Activated CD4-positive, alpha-beta T cell treated with anti-CD3 and anti-CD28 coated beads, Interleukin-2, amount 10 ng/mL, durations not matched to agents 24 days and 14 days (primary cell): ENCODE data around the gene B3GALT6. TPM values are rescaled to one million over a fixed set of nuclear protein-coding genes. Genes with fewer than 3 reads are reported as not detected.
"Not testable (repeated sequence)": the region's sequence is repeated elsewhere in the genome, so short reads cannot be mapped to it uniquely, and the experiment has no call there.

ENCODE experiments used
- DNase-seq: peaks from one replicate; pipeline ENCODE4 v3.0.0; 2022
- H3K27ac Mint-ChIP-seq: one replicate; pipeline ENCODE4 v1.8.0; 2022; ENCODE audit warnings: mild to moderate bottlenecking, mixed read lengths
- H3K27me3 Mint-ChIP-seq: one replicate; pipeline ENCODE4 v1.8.0; 2022; ENCODE audit warnings: mixed read lengths
- H3K36me3 Mint-ChIP-seq: one replicate; pipeline ENCODE4 v1.8.0; 2022; ENCODE audit warnings: low read depth, mild to moderate bottlenecking, mixed read lengths
- H3K4me1 Mint-ChIP-seq: one replicate; pipeline ENCODE4 v1.8.0; 2021; ENCODE audit warnings: mixed read lengths
- H3K4me3 Mint-ChIP-seq: one replicate; pipeline ENCODE4 v1.8.0; 2022; ENCODE audit warnings: mild to moderate bottlenecking, moderate library complexity, mixed read lengths
- H3K9me3 Mint-ChIP-seq: one replicate; pipeline ENCODE4 v1.8.0; 2021; ENCODE audit warnings: mixed read lengths
- intact Hi-C: fragments of 100-400 bp; cut with micrococcal nuclease; formaldehyde crosslinking; loops from one replicate; pipeline ENCODE4 v1.15.1; 2023
- total RNA-seq: library from RNA; stranded (reverse); gene quantifications from 2 replicates; pipeline ENCODE4 v1.2.3, GENCODE V29; 2022

Gene B3GALT6
- total RNA-seq, 1 donor from 2014 or later: 42.5 TPM

DNA sequence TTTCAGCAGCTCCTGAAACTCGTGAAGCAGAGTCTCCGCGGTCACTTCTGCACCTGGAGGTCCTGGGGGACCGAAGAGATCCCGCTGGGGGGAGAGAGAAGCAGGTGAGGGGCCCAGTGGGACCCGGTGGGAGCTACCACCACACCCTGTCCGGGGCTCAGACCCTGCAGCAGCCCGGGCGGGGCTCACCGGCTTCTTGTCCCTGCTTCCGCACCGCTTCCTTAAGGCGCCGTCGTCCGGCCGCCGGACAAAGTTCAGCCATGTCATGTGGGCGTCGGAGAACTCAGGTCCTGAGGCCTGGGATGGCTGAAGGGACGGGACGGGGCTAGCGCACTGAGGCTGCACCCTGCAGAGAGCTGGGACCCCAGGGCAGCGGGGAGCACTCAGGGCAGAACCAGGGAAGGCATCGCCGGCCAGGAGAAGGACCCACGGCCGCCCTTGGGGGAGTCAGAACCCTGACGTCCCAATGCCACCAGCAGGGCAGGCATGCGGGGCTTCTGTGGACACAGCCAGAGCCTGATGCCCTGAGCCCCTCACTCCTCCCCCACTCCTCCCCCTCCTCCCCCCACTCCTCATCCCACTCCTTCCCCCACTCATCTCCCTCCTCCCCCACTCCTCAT, 12.3 kb downstream of the B3GALT6 start:
- H3K4me3 Mint-ChIP-seq: no peak overlapping the region

DNA sequence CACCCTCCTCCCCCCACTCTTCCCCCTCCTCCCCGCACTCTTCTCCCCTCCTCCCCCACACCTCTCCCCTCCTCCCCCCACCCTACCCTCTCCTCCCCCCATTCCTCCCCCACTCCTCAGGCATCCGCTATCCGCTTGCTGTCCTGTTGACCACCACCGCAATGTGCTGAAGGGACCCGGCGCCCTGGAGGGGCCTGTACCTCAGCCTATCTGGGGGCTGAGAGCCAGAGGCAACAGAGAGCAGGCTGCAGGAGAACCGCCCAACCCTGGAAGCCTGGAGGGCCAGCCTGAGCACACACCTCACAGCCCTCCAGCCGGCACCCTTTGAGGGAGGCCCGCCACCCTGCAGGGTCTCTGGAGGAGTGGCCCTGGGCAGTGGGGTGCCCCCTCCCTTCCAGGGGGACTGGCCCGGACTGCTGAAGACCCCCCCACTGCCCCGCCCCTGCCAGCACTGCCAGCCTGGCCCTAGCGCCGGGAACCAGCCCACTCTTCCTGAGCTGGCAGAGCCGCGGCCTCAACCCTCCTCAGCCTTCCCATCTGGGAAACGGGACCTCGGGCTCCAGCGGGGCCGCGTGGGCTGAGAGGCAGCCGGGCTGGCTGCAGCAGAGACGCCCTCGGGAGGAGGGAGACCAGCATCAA, 13.3 kb downstream of the B3GALT6 start:
- H3K4me1 Mint-ChIP-seq: peaks cover 1% of the 10 kb centered on the region
- intact Hi-C loops: no loop called here
- DNase-seq: no peak
- H3K4me3 Mint-ChIP-seq: no peak overlapping the region
- no peaks in the 10 kb centered on the region for H3K9me3 Mint-ChIP-seq
- H3K27ac Mint-ChIP-seq: no peak overlapping the region
- no peaks in the 10 kb centered on the region for H3K36me3 Mint-ChIP-seq
- H3K27me3 Mint-ChIP-seq: no peaks in the 10 kb centered on the region

More for the DNA sequence above, 12.3 kb downstream of the B3GALT6 start:
- no peaks in the 10 kb centered on the region for H3K27me3 Mint-ChIP-seq
- DNase-seq: no peak
- H3K36me3 Mint-ChIP-seq: no peaks in the 10 kb centered on the region
- no peaks in the 10 kb centered on the region for H3K9me3 Mint-ChIP-seq
- intact Hi-C loops: no loop called here
- H3K4me1 Mint-ChIP-seq: no peaks in the 10 kb centered on the region
- no peak overlapping the region for H3K27ac Mint-ChIP-seq

- Mint-ChIP-seq H3K36me3 (peaks cover 2% of the 10 kb centered on the region), H3K4me3 (no peak overlapping the region), H3K27me3 (no peaks in the 10 kb centered on the region), H3K9me3 (no peaks in the 10 kb centered on the region), H3K27ac (no peak overlapping the region), H3K4me1 (peaks cover 3% of the 10 kb centered on the region)
- intact Hi-C loops: no loop called here
- no peak for DNase-seq
These were observed 14.0 kb downstream of the B3GALT6 start for GRCh38 chr1:1245817-1246576.

DNA sequence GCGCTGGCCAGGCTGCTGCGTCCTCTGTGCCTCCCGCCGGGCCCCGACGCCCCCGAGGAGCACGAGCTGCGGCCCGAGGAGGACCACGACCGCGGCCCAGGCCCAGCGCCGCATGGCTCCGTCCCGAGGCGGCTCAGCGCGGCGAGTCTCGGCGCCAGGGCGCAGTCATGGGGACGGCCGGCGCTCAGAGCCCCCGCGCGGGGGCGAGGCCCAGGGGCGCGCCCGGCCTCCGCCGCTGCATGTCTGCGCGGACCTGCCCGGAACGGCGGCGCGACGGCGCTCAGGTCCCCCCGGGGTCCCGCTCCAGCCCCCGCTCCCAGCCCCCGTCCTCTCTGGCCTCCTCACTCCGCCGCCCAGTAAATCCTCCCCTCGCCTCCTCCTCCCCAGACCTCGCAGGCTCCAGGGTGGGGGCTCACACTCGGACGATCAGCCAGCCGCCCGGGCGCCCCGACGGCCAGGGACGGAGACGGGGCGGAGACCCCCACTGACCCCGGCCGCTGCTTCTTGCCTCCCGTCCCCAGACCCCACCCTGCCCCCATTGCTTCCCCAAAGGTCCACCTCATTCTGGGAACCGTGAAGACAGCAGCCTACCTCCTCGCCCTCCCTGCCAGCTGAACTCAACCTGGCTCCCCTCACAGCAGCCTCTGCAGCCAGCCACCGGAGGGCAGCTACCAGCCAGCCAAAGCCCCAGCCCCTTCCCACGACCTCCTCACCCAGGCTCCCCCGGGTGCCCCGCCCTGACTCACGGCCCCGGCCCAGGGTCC, 14.7 kb downstream of the B3GALT6 start, which contains the start of gene C1QTNF12:
Gene C1QTNF12 (minus strand): TSS at position 146 of the 764 bp plus-strand sequence. CDS start 32 bp downstream, at position 114.
- H3K4me1 Mint-ChIP-seq: peaks cover 5% of the 10 kb centered on the region
- intact Hi-C loops: no loop called here
- H3K27ac Mint-ChIP-seq: no peak within 1 kb of the TSS
- H3K36me3 Mint-ChIP-seq: peaks cover 3% of the 10 kb centered on the region
- no peak within 1 kb of the TSS for H3K4me3 Mint-ChIP-seq
- no peak for DNase-seq
- H3K9me3 Mint-ChIP-seq: no peaks in the 10 kb centered on the region
- H3K27me3 Mint-ChIP-seq: no peaks in the 10 kb centered on the region

DNA sequence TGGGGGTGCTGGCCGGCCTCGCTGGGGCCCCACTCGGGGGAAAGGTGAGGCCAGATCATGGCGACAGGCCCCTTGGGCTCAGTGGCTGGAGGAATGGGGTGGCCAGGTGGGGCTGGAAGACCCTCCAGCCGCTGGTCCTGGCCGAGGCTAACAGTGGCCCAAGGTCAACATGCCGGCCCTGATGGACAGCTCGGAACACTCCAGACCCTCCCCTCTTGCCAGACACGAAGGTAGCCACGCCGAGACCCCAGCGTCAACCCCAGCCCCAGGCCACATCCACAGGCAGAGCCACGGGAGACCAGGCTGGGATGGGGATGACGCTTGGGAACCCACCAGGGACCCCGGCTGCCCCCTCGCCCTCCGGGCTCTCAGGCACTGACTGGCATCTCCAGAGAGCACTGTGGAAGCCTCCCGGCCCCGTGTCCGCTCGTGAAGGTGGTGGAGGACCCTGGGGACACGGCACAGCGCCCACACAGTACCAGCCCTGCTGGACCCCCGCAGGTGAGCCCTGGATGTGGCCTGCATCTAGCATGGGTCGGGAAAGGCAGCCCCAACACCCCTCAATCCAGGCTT, 15.4 kb downstream of the B3GALT6 start:
- Mint-ChIP-seq H3K27ac (no peak overlapping the region), H3K4me1 (peaks cover 5% of the 10 kb centered on the region), H3K4me3 (no peak overlapping the region)

GRCh38 chr1:1248009-1248913, 16.2 kb downstream of the B3GALT6 start:
- peaks cover 12% of the 10 kb centered on the region for H3K36me3 Mint-ChIP-seq
- not testable (repeated sequence) for H3K9me3 Mint-ChIP-seq

More for the DNA sequence above, 15.4 kb downstream of the B3GALT6 start:
- H3K9me3 Mint-ChIP-seq: no peaks in the 10 kb centered on the region
- DNase-seq: no peak
- intact Hi-C loops: no loop called here
- no peaks in the 10 kb centered on the region for H3K27me3 Mint-ChIP-seq
- peaks cover 5% of the 10 kb centered on the region for H3K36me3 Mint-ChIP-seq

GRCh38 chr1:1250786-1251284, 18.8 kb downstream of the B3GALT6 start:
- Mint-ChIP-seq H3K36me3 (peaks cover 23% of the 10 kb centered on the region), H3K4me3 (peak overlapping the region; percentile 61), H3K4me1 (peaks cover 5% of the 10 kb centered on the region), H3K9me3 (no peaks in the 10 kb centered on the region), H3K27ac (peak overlapping the region; percentile 96), H3K27me3 (no peaks in the 10 kb centered on the region)
- intact Hi-C loops: loop anchor here (2.0 to 5.0 kb wide), 2 partner anchors 44 to 128 kb away; partner anchors contain the start of gene TNFRSF18
- DNase-seq: peak; percentile 90

More at GRCh38 chr1:1248009-1248913, 16.2 kb downstream of the B3GALT6 start:
- H3K27ac Mint-ChIP-seq, DNase-seq, H3K27me3 Mint-ChIP-seq, H3K4me3 Mint-ChIP-seq, intact Hi-C loops, H3K4me1 Mint-ChIP-seq: not testable (repeated sequence)

DNA sequence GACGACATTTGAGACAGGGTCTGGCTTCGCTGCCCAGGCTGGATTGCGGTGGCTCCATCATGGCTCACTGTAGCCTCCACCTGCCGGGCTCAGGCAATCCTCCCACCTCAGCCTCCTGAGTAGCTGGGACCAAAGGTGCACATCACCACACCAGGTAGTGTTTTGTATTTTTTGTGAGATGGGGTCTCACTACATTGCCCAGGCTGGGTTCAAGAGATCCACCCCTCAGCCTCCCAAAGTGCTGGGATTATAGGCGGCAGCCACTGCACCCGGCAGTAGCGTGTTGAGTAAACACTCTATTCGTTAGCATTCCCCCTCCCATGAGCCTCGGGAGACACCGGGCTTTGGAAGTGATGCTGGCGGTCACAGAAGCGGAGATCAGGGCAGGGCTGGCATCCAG, 21.3 kb downstream of the B3GALT6 start:
- intact Hi-C loops: loop anchor here (5.0 kb wide), 1 partner anchor 46 kb away; the partner anchor contains the start of gene TNFRSF18
- DNase-seq: no peak
- Mint-ChIP-seq H3K36me3 (peaks cover 39% of the 10 kb centered on the region), H3K27me3 (no peaks in the 10 kb centered on the region), H3K9me3 (no peaks in the 10 kb centered on the region), H3K4me1 (peaks cover 5% of the 10 kb centered on the region), H3K27ac (no peak overlapping the region), H3K4me3 (no peak overlapping the region)

GRCh38 chr1:1253972-1254666, 22.1 kb downstream of the B3GALT6 start:
- no peaks in the 10 kb centered on the region for H3K9me3 Mint-ChIP-seq
- no peak overlapping the region for H3K27ac Mint-ChIP-seq
- H3K4me3 Mint-ChIP-seq: no peak overlapping the region
- no peak for DNase-seq
- peaks cover 5% of the 10 kb centered on the region for H3K4me1 Mint-ChIP-seq
- H3K27me3 Mint-ChIP-seq: no peaks in the 10 kb centered on the region
- H3K36me3 Mint-ChIP-seq: peaks cover 42% of the 10 kb centered on the region
- intact Hi-C loops: loop anchor here (5.0 kb wide), 1 partner anchor 47 kb away; the partner anchor contains the start of gene TNFRSF18

- Mint-ChIP-seq H3K4me1 (peaks cover 5% of the 10 kb centered on the region), H3K9me3 (no peaks in the 10 kb centered on the region), H3K4me3 (no peak overlapping the region), H3K27me3 (no peaks in the 10 kb centered on the region), H3K36me3 (peaks cover 46% of the 10 kb centered on the region), H3K27ac (no peak overlapping the region)
- DNase-seq: no peak
- intact Hi-C loops: loop anchor here (5.0 kb wide), 1 partner anchor 47 kb away; the partner anchor contains the start of gene TNFRSF18
These were observed 22.6 kb downstream of the B3GALT6 start for GRCh38 chr1:1254667-1254998.

DNA sequence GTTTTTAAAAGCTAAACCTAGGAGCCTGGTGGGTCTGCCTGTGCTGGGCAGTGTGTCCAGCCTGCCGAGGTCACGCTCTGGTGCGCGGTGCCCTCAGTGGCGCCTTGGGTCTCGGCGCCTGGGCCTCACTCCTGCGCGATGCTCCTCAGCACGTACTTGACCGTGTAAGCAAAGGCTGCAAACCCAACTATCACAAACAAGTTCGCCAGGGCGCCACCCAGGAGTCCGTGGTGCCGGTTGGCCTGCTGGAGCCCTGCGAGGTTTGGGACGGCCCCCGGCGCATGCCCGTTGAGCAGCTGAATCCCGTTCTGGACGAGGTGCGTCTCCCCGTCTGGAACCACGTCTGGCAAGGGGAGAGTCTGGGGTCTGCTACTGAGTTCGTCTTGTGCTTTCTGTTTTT, 23.0 kb downstream of the B3GALT6 start:
- no peaks in the 10 kb centered on the region for H3K27me3 Mint-ChIP-seq
- H3K9me3 Mint-ChIP-seq: no peaks in the 10 kb centered on the region
- no peak overlapping the region for H3K4me3 Mint-ChIP-seq
- no peak overlapping the region for H3K27ac Mint-ChIP-seq
- intact Hi-C loops: no loop called here
- H3K36me3 Mint-ChIP-seq: peaks cover 51% of the 10 kb centered on the region
- DNase-seq: no peak
- peaks cover 5% of the 10 kb centered on the region for H3K4me1 Mint-ChIP-seq

- Mint-ChIP-seq H3K27me3 (no peaks in the 10 kb centered on the region), H3K36me3 (peaks cover 54% of the 10 kb centered on the region), H3K4me1 (peaks cover 4% of the 10 kb centered on the region), H3K4me3 (no peak overlapping the region), H3K27ac (no peak overlapping the region), H3K9me3 (no peaks in the 10 kb centered on the region)
- intact Hi-C loops: no loop called here
- DNase-seq: no peak
These were observed 23.6 kb downstream of the B3GALT6 start for GRCh38 chr1:1255611-1256010.
